Central memory CD8-positive, alpha-beta T cell (primary cell): Measurements from ENCODE around the gene SLC25A41.

Experiments
- ATAC-seq: fragments of 150-1000 bp; cut with Tn5 transposase; replicated peaks from 2 replicates; pipeline ENCODE4 v1.10.0; 2022; ENCODE audit warnings: mild to moderate bottlenecking, moderate FRiP score, moderate number of reproducible peaks; ENCODE audit not compliant: poor library complexity, severe bottlenecking; ENCODE audit errors: extremely low read depth
- DNase-seq, 2 donors: peaks; one replicate each; pipeline ENCODE4 v3.0.0; 2021; ENCODE audit warnings: low spot score in 2 of 2
- H3K27ac Mint-ChIP-seq: one replicate; pipeline ENCODE4 v1.8.0; 2022; ENCODE audit warnings: low read depth, mild to moderate bottlenecking, moderate library complexity, mixed read lengths
- H3K27me3 Mint-ChIP-seq: one replicate; pipeline ENCODE4 v1.8.0; 2022; ENCODE audit warnings: mixed read lengths
- H3K36me3 Mint-ChIP-seq: one replicate; pipeline ENCODE4 v1.8.0; 2022; ENCODE audit warnings: mild to moderate bottlenecking, moderate library complexity, mixed read lengths; ENCODE audit not compliant: insufficient read depth
- H3K4me1 Mint-ChIP-seq: one replicate; pipeline ENCODE4 v1.8.0; 2022; ENCODE audit warnings: mixed read lengths
- H3K4me3 Mint-ChIP-seq: one replicate; pipeline ENCODE4 v1.8.0; 2022; ENCODE audit warnings: mild to moderate bottlenecking, moderate library complexity, mixed read lengths
- H3K9me3 Mint-ChIP-seq: one replicate; pipeline ENCODE4 v1.8.0; 2022; ENCODE audit warnings: mixed read lengths

The SLC25A41 gene

DNA sequence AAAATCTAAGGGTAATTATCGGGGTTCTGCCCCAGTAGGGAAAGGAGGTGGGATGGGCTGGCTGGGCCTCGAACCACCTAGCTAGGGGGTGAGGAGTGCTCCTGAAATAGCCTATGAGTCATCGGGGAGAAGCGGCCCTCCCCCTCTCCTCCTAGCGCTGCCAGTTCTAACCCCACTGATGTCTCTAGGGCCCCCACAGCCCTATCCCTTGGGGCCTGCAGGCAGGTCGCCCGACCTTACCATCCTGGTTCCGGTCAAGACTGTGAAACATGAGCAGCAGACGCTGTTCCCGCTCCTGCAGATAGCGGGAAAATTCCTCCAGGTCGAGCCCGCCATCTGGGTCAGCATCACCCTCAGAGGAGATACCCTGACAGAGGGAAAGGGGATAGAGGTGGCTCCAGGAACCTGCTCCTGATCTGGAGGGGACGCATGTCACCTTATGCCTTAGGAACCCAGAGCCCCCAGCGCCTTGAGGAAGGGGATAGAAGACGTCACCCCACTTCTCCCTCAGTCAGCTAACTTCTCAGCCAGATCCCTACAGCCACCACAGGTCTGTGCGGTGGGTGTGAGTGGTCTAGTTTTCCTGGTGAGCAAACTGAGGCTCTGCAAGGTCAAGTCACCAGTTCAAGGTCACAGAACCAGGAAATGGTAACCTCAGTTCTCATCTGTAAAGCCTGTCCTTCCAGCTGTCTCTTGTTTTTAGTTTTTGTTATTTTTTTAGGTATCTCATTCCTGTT is 24.6 kb upstream of the SLC25A41 start:
- H3K4me1 Mint-ChIP-seq, result peaks cover 26% of the 10 kb centered on the region
- no peaks in the 10 kb centered on the region for H3K27me3 Mint-ChIP-seq
- ATAC-seq (no peak), DNase-seq (no peak)
- peak overlapping the region; percentile 83 for H3K27ac Mint-ChIP-seq
- peak overlapping the region; percentile 94 for H3K4me3 Mint-ChIP-seq
- no peaks in the 10 kb centered on the region for H3K9me3 Mint-ChIP-seq
- H3K36me3 Mint-ChIP-seq, result peaks cover 14% of the 10 kb centered on the region

DNA sequence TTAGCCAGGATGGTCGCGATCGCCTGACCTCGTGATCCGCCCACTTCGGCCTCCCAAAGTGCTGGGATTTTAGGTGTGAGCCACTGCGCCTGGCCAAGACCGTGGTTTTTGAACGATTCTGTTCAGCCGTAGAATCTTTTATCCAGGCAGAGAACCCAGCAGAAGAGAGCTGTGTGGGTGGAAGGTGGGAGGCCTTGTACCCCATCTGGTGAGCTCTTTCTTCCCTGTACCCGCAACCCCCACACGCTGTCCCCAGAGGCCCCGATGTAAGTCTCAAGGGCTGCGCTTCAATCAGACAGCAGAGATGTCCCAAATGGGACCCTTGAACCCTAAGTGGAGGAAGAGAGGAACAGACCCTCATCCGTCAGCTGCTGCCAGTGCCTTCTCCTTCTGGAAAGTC is 22.4 kb upstream of the SLC25A41 start:
- DNase-seq, result no peak
- ATAC-seq, result no peak
- Mint-ChIP-seq H3K27me3 (no peaks in the 10 kb centered on the region), H3K27ac (no peak overlapping the region), H3K4me3 (no peak overlapping the region), H3K4me1 (peaks cover 21% of the 10 kb centered on the region), H3K36me3 (peaks cover 12% of the 10 kb centered on the region), H3K9me3 (no peaks in the 10 kb centered on the region)

DNA sequence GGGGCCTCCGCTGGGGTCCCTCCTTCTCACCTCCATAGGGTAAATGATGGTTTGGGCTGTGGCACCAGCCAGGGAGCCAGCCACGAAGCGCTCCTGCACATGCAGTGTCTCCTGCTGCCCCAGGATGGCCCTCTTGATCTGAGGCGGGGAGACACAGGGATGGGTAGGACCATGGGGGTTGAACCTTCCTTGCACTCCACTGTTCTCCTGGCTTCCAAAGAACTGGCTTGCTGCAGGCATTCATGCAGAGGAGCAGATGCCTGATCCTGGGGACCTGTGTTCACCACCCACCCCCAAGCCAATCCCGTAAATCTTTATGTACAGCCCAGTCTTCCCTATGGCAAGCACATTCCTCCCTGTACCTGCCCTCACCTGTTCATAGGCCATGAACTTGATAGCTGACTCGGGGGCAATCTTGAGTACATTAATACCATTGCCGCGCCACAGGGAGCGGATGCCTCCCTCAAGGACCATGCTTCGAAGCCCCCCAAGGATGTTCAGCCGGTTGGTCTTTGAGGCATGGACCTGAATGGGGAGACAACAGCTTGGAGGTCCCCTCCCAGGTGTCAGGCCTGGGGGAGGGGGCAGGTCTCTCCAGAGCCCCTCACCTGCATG is 20.5 kb upstream of the SLC25A41 start:
- no peak overlapping the region for H3K27ac Mint-ChIP-seq
- H3K4me3 Mint-ChIP-seq, result no peak overlapping the region
- H3K4me1 Mint-ChIP-seq, result peaks cover 9% of the 10 kb centered on the region
- no peak for DNase-seq
- H3K36me3 Mint-ChIP-seq, result peaks cover 4% of the 10 kb centered on the region
- ATAC-seq, result no peak
- H3K27me3 Mint-ChIP-seq, result no peaks in the 10 kb centered on the region
- H3K9me3 Mint-ChIP-seq, result no peaks in the 10 kb centered on the region

DNA sequence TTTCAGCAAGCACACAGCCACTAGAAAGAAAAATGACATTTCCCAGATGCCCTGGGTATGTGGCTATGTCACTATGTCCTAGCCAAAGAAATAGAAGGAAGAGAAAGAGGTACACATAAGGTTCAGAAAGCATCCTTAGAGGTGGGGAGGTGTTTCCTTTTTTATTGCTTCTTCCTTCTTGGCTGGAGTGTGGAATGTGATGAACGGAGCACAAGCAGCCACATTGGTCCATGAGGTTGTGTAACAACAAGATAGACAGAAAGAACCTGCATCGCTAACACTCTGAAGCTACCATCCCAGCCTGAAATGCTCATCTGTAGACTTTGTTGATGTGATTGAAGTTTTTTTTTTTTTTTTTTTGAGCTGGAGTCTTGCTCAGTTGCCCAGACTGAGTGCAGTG is 19.3 kb upstream of the SLC25A41 start:
- Mint-ChIP-seq H3K27me3 (no peaks in the 10 kb centered on the region), H3K27ac (no peak overlapping the region), H3K9me3 (no peaks in the 10 kb centered on the region), H3K4me1 (no peaks in the 10 kb centered on the region), H3K36me3 (no peaks in the 10 kb centered on the region), H3K4me3 (no peak overlapping the region)
- ATAC-seq, result no peak
- DNase-seq, result no peak

DNA sequence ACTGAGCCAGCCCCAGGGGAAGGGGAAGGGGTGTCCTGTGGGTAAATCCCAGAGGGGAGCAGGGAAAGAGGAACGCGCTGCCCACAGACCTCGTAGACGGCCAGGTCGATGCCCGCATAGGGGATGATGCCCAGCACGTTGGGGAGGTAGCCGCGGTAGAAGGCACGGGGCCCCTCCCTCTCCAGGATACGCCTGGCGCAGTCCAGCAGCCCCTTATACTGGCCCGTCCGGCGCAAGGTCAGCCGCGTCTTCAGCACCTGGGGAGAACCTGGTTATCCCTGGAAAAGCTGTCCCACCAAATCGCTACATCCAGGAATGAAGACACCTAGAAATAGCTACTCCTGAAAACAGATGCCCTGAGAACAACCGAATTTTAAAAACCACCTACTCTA is 18.7 kb upstream of the SLC25A41 start:
- no peak overlapping the region for H3K4me3 Mint-ChIP-seq
- H3K9me3 Mint-ChIP-seq, result no peaks in the 10 kb centered on the region
- H3K27ac Mint-ChIP-seq, result no peak overlapping the region
- no peaks in the 10 kb centered on the region for H3K27me3 Mint-ChIP-seq
- H3K4me1 Mint-ChIP-seq, result no peaks in the 10 kb centered on the region
- DNase-seq (no peak), ATAC-seq (no peak)
- no peaks in the 10 kb centered on the region for H3K36me3 Mint-ChIP-seq

DNA sequence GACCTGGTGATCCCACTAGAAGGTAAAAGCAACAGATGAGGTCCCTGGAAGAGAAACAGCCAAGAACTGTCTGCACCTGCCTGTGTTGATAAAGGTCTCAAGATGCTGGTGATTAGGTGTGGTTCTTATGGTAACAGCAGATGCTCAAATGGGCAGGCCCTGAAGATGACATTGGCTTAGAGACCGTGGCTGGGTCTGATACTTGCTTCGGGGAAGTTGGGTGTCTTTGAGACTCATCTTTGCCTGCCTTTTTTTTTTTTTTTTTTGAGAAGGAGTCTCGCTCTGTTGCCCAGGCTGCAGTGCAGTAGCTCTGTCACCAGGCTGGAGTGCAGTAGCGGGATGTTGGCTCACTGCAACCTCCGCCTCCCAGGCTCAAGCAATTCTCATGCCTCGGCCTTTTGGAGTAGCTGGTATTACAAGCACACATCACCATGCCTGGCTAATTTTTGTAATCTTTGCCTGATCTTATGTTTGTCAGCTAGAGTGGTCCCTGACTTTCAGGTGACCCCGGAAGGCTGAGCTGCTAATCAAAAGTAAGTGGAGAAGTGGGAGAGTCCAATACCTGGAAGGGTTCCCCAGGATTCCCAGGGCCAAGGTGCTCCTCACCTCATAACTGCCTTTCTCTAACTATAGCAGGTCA is 18.1 kb upstream of the SLC25A41 start:
- no peaks in the 10 kb centered on the region for H3K4me1 Mint-ChIP-seq
- no peaks in the 10 kb centered on the region for H3K27me3 Mint-ChIP-seq
- H3K27ac Mint-ChIP-seq, result no peak overlapping the region
- no peaks in the 10 kb centered on the region for H3K36me3 Mint-ChIP-seq
- no peaks in the 10 kb centered on the region for H3K9me3 Mint-ChIP-seq
- DNase-seq (no peak), ATAC-seq (no peak)
- H3K4me3 Mint-ChIP-seq, result no peak overlapping the region

DNA sequence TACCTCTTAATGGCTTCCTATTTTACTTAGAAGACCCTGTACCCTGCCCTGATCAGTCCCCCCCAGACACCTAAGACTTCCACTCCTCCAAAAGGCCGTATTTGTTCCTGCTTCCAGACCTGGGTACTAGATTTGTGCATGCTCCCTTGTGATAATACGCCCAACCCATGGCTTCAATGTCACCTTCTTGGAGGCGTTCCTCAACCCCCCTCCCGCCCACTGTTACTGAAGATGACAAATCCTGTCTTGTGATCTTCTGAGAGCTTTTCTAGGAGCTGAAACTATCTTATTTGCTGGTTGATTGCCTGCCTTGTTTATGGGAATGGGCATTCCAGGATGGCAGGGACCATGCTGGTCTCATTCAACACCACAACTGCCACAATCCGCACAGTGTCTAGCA is 16.6 kb upstream of the SLC25A41 start:
- no peaks in the 10 kb centered on the region for H3K27me3 Mint-ChIP-seq
- H3K36me3 Mint-ChIP-seq, result no peaks in the 10 kb centered on the region
- no peaks in the 10 kb centered on the region for H3K9me3 Mint-ChIP-seq
- DNase-seq (no peak), ATAC-seq (no peak)
- H3K4me3 Mint-ChIP-seq, result no peak overlapping the region
- H3K27ac Mint-ChIP-seq, result no peak overlapping the region
- no peaks in the 10 kb centered on the region for H3K4me1 Mint-ChIP-seq

DNA sequence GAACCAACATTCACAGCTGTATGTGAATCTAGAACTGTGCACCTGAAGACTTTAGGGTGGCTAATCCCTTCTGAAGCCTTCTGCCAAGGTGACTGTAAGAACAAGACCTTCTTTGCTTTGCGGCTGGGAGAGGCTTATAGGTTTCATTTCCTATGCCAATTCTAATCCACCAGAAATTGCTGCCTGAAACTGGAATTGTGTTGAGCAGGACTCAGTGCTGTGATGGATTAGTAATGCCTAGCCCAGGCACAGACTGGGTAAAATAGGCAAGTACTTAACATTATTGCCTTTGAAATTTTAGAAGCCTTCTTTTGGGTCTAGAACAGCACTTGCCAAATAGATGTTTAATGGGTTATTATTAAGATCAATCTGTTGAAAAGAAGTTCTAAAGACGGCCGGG is 14.5 kb upstream of the SLC25A41 start:
- Mint-ChIP-seq H3K9me3 (no peaks in the 10 kb centered on the region), H3K4me3 (no peak overlapping the region), H3K4me1 (no peaks in the 10 kb centered on the region), H3K27ac (no peak overlapping the region), H3K36me3 (no peaks in the 10 kb centered on the region), H3K27me3 (no peaks in the 10 kb centered on the region)
- ATAC-seq, result no peak
- DNase-seq, result no peak

DNA sequence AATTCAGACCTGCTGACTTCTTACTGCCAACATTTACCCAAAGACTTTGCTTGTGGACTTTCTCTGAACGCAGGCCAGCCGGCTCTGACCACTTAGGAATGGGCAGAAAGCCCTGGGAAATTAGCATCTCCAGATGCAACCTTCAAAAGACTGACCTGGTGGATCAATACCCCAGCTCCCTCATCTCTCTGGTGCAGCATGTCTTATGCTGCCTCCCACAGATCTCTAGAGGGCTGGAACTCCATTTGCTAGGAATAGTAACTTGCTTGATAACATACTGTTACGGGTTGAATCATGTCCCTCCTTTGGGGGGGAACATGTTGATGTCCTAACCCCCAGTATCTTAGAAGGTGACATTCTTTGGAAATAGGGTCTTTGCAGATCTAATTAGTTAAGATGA is 12.9 kb upstream of the SLC25A41 start:
- Mint-ChIP-seq H3K27ac (no peak overlapping the region), H3K9me3 (no peaks in the 10 kb centered on the region), H3K27me3 (no peaks in the 10 kb centered on the region), H3K36me3 (no peaks in the 10 kb centered on the region), H3K4me1 (no peaks in the 10 kb centered on the region), H3K4me3 (no peak overlapping the region)
- DNase-seq (no peak), ATAC-seq (no peak)

DNA sequence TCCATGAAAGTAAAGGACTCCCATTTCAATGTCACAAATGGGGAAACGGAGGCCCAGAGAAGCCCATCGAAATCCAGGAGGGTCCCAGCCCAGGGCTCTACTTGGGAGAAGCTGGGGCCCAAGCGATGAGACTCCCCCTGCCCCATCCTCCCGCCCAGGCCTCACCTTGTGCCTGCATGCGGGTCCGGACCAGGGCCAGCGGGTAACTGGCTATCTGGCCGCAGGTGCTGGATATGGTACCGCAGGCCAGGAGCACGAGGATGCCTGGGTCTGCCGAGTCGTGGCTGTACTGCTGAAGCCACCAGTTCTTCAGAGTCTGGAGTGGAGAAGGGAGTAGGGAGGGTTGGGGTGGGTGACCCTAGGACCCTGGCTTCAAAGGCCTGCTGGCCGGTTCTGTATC is 10.4 kb upstream of the SLC25A41 start:
- Mint-ChIP-seq H3K27ac (no peak overlapping the region), H3K4me3 (no peak overlapping the region), H3K36me3 (no peaks in the 10 kb centered on the region), H3K9me3 (no peaks in the 10 kb centered on the region), H3K4me1 (no peaks in the 10 kb centered on the region), H3K27me3 (no peaks in the 10 kb centered on the region)
- no peak for ATAC-seq
- DNase-seq, result no peak

DNA sequence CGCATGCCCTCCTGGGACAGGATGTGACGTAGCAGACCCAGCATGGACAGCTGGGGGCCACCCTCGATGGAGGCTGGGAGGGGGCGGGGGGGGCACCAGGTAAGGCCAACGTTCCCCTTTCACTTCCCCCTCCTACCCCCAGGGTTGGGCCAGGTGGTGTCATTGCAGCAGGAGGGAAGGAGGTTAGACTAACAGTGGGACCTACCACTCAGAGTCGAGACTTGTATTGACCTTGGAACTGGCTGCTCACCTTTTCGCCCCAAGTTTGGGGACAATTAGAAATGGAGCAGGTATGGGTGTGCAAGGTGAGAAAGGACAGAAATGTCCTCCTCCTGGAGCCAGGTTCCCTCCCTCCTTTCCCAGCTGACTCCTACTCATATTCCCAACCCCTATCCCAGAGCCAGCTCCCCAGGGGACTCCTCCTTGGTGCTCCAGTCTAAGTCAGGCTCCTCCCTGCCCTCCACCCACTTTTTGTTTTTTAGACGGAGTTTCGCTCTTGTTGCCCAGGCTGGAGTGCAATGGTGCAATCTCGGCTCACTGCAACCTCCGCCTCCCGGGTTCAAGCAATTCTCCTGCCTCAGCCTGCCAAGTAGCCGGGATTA is 8.6 kb upstream of the SLC25A41 start:
- no peaks in the 10 kb centered on the region for H3K9me3 Mint-ChIP-seq
- H3K27ac Mint-ChIP-seq, result no peak overlapping the region
- H3K27me3 Mint-ChIP-seq, result no peaks in the 10 kb centered on the region
- H3K36me3 Mint-ChIP-seq, result no peaks in the 10 kb centered on the region
- no peaks in the 10 kb centered on the region for H3K4me1 Mint-ChIP-seq
- H3K4me3 Mint-ChIP-seq, result no peak overlapping the region
- ATAC-seq, result no peak
- DNase-seq, result no peak

DNA sequence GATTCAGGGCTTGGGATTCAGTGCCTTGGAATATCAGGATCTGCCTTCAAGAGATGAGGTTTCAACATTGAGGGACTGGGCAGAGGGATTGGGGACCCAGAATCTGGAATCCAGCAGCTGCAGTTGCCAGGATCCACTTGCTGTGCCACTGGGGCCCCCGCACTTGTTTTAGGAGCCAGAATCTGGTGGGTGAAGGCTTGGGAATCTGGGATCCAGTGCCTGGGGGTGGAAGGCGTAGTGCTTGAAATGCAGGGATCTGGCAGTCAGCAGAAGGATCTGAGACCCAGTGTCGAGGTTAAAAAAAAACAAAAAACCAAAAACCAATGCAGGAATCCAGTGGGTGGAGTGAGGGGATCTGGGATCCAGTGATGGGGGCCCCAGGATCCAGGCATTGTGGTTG is 7.3 kb upstream of the SLC25A41 start:
- Mint-ChIP-seq H3K4me3 (no peak overlapping the region), H3K27me3 (no peaks in the 10 kb centered on the region), H3K4me1 (no peaks in the 10 kb centered on the region), H3K27ac (peak overlapping the region; percentile 46), H3K36me3 (no peaks in the 10 kb centered on the region), H3K9me3 (no peaks in the 10 kb centered on the region)
- no peak for DNase-seq
- no peak for ATAC-seq

DNA sequence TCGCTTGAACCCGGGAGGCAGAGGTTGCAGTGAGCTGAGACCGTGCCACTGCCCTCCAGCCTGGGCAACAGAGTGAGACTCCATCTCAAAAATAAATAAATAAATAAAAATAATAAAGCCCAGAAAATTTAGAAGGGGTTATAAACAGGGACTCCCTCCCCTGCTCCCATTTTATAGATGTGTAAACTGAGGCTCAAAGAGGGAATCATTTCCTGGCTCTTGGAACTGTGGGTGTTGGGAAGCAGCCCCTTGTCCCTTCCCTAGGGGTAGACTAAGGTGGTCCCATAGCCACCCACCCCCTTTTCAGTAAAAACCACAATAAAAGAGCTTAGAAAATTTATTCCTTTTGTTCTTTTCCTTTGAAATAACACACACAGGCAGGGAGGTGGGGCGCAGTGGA is 6.2 kb upstream of the SLC25A41 start:
- no peaks in the 10 kb centered on the region for H3K9me3 Mint-ChIP-seq
- H3K36me3 Mint-ChIP-seq, result no peaks in the 10 kb centered on the region
- no peaks in the 10 kb centered on the region for H3K4me1 Mint-ChIP-seq
- ATAC-seq, result no peak
- H3K27me3 Mint-ChIP-seq, result no peaks in the 10 kb centered on the region
- no peak overlapping the region for H3K4me3 Mint-ChIP-seq
- no peak overlapping the region for H3K27ac Mint-ChIP-seq
- no peak for DNase-seq
